Liver (tissue), 9 donors: ENCODE results near the gene GPD1. TPM values are rescaled to one million over a fixed set of nuclear protein-coding genes. Genes with fewer than 3 reads are reported as not detected.

Experiments used
- DNase-seq: peaks from one replicate; pipeline ENCODE4 v3.0.0-alpha.2; 2017; ENCODE audit warnings: low spot score
- H3K27ac ChIP-seq, 2 donors: one replicate each; pipeline ENCODE4 v1.7.0; 2013; ENCODE audit warnings: inconsistent platforms in 2 of 2, low read length in 2 of 2, control low read depth in 1 of 2, low read depth in 1 of 2, mild to moderate bottlenecking in 1 of 2
- H3K27me3 ChIP-seq, 4 donors: one replicate each; pipeline versions ENCODE4 v1.6.1 to v1.7.0; 2013; ENCODE audit warnings: low read length in 3 of 4, inconsistent platforms in 1 of 4, mild to moderate bottlenecking in 1 of 4, moderate library complexity in 1 of 4; ENCODE audit not compliant: control insufficient read depth in 4 of 4, insufficient read depth in 4 of 4
- H3K36me3 ChIP-seq, 4 donors: one replicate each; pipeline versions ENCODE4 v1.6.1 to v1.7.0; 2013; ENCODE audit warnings: low read length in 3 of 4, mild to moderate bottlenecking in 3 of 4, low read depth in 1 of 4, moderate library complexity in 1 of 4; ENCODE audit not compliant: control insufficient read depth in 4 of 4, insufficient read depth in 3 of 4
- H3K4me1 ChIP-seq, 4 donors: one replicate each; pipeline versions ENCODE4 v1.6.1 to v1.7.0; 2013; ENCODE audit warnings: low read length in 3 of 4, mild to moderate bottlenecking in 3 of 4, moderate library complexity in 1 of 4; ENCODE audit not compliant: control insufficient read depth in 4 of 4, insufficient read depth in 4 of 4
- H3K4me3 ChIP-seq, 3 donors: one replicate each; pipeline versions ENCODE4 v1.6.1 to v1.7.0; 2013; ENCODE audit warnings: low read length in 3 of 3, control low read depth in 1 of 3, low read depth in 1 of 3, mild to moderate bottlenecking in 1 of 3
- H3K9ac ChIP-seq, 2 donors: one replicate each; pipeline ENCODE4 v1.7.0; 2013; ENCODE audit warnings: low read length in 2 of 2, mild to moderate bottlenecking in 2 of 2, moderate library complexity in 2 of 2, control low read depth in 1 of 2, low read depth in 1 of 2
- H3K9me3 ChIP-seq, 4 donors: one replicate each; pipeline versions ENCODE4 v1.6.1 to v1.7.0; 2013; ENCODE audit warnings: low read length in 3 of 4; ENCODE audit not compliant: control insufficient read depth in 4 of 4
- EGR1 ChIP-seq, 2 donors: IDR thresholded peaks; 2 replicates each; pipeline ENCODE4 v1.6.1; 2016 to 2018; ENCODE audit warnings: antibody characterized with exemption in 2 of 2, low read depth in 2 of 2
- FOXA1 ChIP-seq: IDR thresholded peaks from 2 replicates; pipeline ENCODE4 v1.6.1; 2016; ENCODE audit warnings: antibody characterized with exemption
- GABPA ChIP-seq, 2 donors: IDR thresholded peaks in 1 of 2; conservative IDR thresholded peaks in 1 of 2; 2 replicates each; pipeline ENCODE4 v1.6.1; 2016; ENCODE audit warnings: antibody characterized with exemption in 2 of 2, mild to moderate bottlenecking in 1 of 2, moderate library complexity in 1 of 2
- HNF4G ChIP-seq: IDR thresholded peaks from 2 replicates; pipeline ENCODE4 v1.6.1; 2016; ENCODE audit warnings: antibody characterized with exemption
- JUND ChIP-seq, 2 donors: IDR thresholded peaks; 2 replicates each; pipeline ENCODE4 v1.6.1; 2016; ENCODE audit warnings: antibody characterized with exemption in 2 of 2
- MAX ChIP-seq: IDR thresholded peaks from 2 replicates; pipeline ENCODE4 v1.6.1; 2016; ENCODE audit warnings: antibody characterized with exemption
- NR2F2 ChIP-seq: IDR thresholded peaks from 2 replicates; pipeline ENCODE4 v1.6.1; 2016; ENCODE audit warnings: antibody characterized with exemption
- RXRA ChIP-seq, 2 donors: IDR thresholded peaks; 2 replicates each; pipeline ENCODE4 v1.6.1; 2017 to 2018; ENCODE audit warnings: antibody characterized with exemption in 2 of 2, mild to moderate bottlenecking in 1 of 2
- SP1 ChIP-seq: IDR thresholded peaks from 2 replicates; pipeline ENCODE4 v1.6.1; 2018; ENCODE audit warnings: antibody characterized with exemption, mild to moderate bottlenecking
- TAF1 ChIP-seq: conservative IDR thresholded peaks from 2 replicates; pipeline ENCODE4 v1.6.1; 2016; ENCODE audit warnings: antibody characterized with exemption, mild to moderate bottlenecking
- YY1 ChIP-seq: IDR thresholded peaks from 2 replicates; pipeline ENCODE4 v1.6.1; 2016; ENCODE audit warnings: antibody characterized with exemption, mild to moderate bottlenecking
- WGBS: extraction: QIAGEN DNeasy Blood & Tissue Kit; methylation state at CpG from one replicate; pipeline ENCODE4 v1.1.7; 2013; 5-methylcytosine and 5-hydroxymethylcytosine counted together
- polyA plus RNA-seq, 2 donors: library from polyadenylated mRNA; stranded (reverse) in 1 of 2; unstranded in 1 of 2; fragments of 200-250 nt in 1 of 2; fragments of >200 nt in 1 of 2; fragmentation: Nextera tagmentation in 1 of 2; extraction: Ambion mirVana in 1 of 2; gene quantifications; one replicate each; pipeline versions ENCODE4 v1.2.1 to v1.2.3, GENCODE V29; 2013 to 2015
- total RNA-seq, 2 donors: library from RNA; depleted of rRNA; stranded (reverse); fragments of >200 nt; gene quantifications; one replicate each; pipeline ENCODE4 v1.2.3, GENCODE V29; 2014
- TF ChIP-seq, protein P1 (sequence below): IDR thresholded peaks from 2 replicates; pipeline ENCODE4 v1.6.1; 2016; ENCODE audit warnings: antibody characterized with exemption, mild to moderate bottlenecking
- donor health status: healthy.
- donor health status: healthy.
- donor health status: healthy.
- donor health status: healthy.
- donor health status: healthy.

GPD1 gene
- total and polyA plus RNA-seq, 4 donors = 12.0 to 323 (median 85.6) TPM

- TF ChIP-seq, protein P1, sequence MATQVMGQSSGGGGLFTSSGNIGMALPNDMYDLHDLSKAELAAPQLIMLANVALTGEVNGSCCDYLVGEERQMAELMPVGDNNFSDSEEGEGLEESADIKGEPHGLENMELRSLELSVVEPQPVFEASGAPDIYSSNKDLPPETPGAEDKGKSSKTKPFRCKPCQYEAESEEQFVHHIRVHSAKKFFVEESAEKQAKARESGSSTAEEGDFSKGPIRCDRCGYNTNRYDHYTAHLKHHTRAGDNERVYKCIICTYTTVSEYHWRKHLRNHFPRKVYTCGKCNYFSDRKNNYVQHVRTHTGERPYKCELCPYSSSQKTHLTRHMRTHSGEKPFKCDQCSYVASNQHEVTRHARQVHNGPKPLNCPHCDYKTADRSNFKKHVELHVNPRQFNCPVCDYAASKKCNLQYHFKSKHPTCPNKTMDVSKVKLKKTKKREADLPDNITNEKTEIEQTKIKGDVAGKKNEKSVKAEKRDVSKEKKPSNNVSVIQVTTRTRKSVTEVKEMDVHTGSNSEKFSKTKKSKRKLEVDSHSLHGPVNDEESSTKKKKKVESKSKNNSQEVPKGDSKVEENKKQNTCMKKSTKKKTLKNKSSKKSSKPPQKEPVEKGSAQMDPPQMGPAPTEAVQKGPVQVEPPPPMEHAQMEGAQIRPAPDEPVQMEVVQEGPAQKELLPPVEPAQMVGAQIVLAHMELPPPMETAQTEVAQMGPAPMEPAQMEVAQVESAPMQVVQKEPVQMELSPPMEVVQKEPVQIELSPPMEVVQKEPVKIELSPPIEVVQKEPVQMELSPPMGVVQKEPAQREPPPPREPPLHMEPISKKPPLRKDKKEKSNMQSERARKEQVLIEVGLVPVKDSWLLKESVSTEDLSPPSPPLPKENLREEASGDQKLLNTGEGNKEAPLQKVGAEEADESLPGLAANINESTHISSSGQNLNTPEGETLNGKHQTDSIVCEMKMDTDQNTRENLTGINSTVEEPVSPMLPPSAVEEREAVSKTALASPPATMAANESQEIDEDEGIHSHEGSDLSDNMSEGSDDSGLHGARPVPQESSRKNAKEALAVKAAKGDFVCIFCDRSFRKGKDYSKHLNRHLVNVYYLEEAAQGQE = peak; percentile 20
- TF ChIP-seq YY1 (peak; percentile 35), RXRA (IDR thresholded peaks at IDR 0.05) (peak; percentile 57 to 71), GABPA (IDR thresholded peaks at IDR 0.05 in 1 of 2, conservative IDR thresholded peaks at IDR 0.05 in 1 of 2) (no peak)
These were observed 28.6 kb upstream of the GPD1 start (continued) for GRCh38 chr12:50074936-50075807.

GRCh38 chr12:50075808-50076170 is 28.0 kb upstream of the GPD1 start:
- Histone ChIP-seq H3K36me3 (no peaks in the 10 kb centered on the region), H3K27me3 (no peaks in the 10 kb centered on the region), H3K9ac (no peak overlapping the region), H3K4me3 (no peak overlapping the region), H3K4me1 (peaks cover 0 to 11% (median 8%) of the 10 kb centered on the region in 4 donors), H3K9me3 (no peaks in the 10 kb centered on the region), H3K27ac (peak overlapping the region in 1 of 2 donors; percentile 59)
- TF ChIP-seq FOXA1 (no peak), NR2F2 (no peak), SP1 (no peak), HNF4G (no peak), JUND (IDR thresholded peaks at IDR 0.05) (no peak), TAF1 (no peak), EGR1 (IDR thresholded peaks at IDR 0.05; ENCODE audit: low read depth in 2 of 2) (no peak), GABPA (IDR thresholded peaks at IDR 0.05 in 1 of 2, conservative IDR thresholded peaks at IDR 0.05 in 1 of 2) (no peak)
- WGBS = 98% methylated on average over 1 of the region's 1 CpG
- no peak for DNase-seq

- no peaks in the 10 kb centered on the region for H3K9me3 ChIP-seq
- TF ChIP-seq SP1 = no peak
- TF ChIP-seq, protein P1 = no peak
- no peak for TF ChIP-seq MAX
- no peak overlapping the region for H3K27ac ChIP-seq
- WGBS = 93% methylated on average over 12 of the region's 12 CpGs
- no peaks in the 10 kb centered on the region for H3K36me3 ChIP-seq
- H3K27me3 ChIP-seq = no peaks in the 10 kb centered on the region
- H3K4me3 ChIP-seq = no peak overlapping the region
- DNase-seq = no peak
- H3K9ac ChIP-seq = no peak overlapping the region
- H3K4me1 ChIP-seq = peaks cover 0 to 11% (median 8%) of the 10 kb centered on the region in 4 donors
These were observed 26.7 kb upstream of the GPD1 start for GRCh38 chr12:50077099-50077498.
